GM21390 (cell line): Measurements from ENCODE around the gene TBC1D22A.
"Not testable (repeated sequence)": the region's sequence is repeated elsewhere in the genome, so short reads cannot be mapped to it uniquely, and the experiment has no call there.

Experiments
- ATAC-seq: cut with Tn5 transposase; IDR thresholded peaks from one replicate; pipeline ENCODE4 v1.9.1; 2021; ENCODE audit not compliant: unreplicated experiment

Gene TBC1D22A

GRCh38 chr22:47157486-47158270 lies 395.2 kb downstream of the TBC1D22A start:
- no peak for ATAC-seq

GRCh38 chr22:47158457-47158856 lies 396.0 kb downstream of the TBC1D22A start:
- ATAC-seq: no peak

GRCh38 chr22:47159592-47159991 lies 397.1 kb downstream of the TBC1D22A start:
- no peak for ATAC-seq

DNA sequence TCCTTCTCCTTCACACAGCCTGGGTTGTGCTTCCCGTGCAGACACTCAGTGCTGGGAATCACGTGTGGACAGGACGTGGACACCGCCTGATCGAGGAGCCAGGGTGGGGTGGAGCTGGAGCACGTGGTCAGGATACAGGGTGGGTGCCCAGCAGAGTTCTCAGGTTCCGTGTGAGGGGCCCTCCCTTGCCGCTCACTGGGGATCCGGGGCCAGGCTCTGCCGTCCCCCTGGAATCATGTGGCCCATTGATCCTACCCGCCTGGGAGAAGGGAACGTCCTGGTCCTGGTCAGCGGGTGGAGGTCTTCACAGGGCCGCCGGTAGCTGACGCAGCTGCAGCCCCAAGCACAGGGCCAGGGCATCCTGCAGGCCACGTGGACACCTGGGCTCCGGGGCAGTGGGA lies 397.7 kb downstream of the TBC1D22A start:
- ATAC-seq: no peak

DNA sequence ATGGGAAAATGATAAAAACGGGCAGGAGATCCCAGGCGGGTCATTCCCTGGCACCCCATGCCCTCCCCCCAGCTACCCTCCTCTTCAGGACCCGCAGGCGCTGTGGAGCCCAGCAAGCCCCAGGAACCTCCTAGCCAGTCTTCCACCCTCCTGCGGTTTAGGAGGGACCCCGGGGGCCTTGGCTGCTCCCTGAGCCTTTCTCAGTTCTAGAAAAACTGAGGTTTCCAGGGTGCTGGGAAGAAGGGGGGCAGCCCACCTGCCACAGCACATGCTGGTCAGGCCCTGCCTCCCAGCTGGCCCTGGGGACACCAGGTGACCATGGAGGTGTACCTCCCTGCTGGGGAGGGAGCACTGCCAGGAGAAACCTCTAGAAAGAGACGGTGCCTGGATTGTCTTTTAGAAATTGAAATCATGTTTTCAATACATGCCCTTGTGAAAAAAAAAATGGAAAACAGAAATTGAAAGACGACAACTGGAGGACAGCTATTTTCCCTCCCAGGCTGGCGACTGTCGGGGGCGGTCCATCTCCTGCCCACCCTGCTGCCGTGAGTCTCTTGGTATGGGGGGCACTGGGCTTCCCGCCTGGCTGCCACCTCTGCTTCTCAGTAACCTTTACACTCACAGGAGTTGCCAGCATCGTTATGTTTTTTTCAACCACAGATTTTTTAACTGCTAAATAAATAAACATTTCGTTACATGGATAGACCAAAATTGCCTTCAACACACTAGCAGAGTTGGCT lies 398.5 kb downstream of the TBC1D22A start:
- no peak for ATAC-seq

- no peak for ATAC-seq
Observed at GRCh38 chr22:47161631-47162030, 399.2 kb downstream of the TBC1D22A start.

- ATAC-seq: no peak
Observed at GRCh38 chr22:47162865-47163264, 400.4 kb downstream of the TBC1D22A start.

DNA sequence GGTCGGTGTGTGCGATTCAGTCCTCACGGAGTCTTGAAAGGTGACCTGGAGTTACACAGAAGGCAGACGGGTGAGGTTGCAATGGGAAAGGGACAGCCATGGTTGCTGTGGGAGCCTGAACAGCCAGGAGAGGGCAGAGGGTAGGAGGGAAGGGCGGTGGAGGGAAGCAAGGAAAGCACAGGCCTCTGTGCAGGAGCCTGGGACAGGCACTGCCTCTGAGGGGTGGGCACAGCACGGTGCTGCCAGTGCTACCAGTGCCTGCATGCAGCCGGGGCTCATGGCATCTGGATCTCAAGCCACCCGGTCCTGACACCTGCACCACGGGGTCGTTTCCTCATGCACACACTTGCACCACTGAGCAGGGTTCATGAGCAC lies 401.0 kb downstream of the TBC1D22A start:
- no peak for ATAC-seq

DNA sequence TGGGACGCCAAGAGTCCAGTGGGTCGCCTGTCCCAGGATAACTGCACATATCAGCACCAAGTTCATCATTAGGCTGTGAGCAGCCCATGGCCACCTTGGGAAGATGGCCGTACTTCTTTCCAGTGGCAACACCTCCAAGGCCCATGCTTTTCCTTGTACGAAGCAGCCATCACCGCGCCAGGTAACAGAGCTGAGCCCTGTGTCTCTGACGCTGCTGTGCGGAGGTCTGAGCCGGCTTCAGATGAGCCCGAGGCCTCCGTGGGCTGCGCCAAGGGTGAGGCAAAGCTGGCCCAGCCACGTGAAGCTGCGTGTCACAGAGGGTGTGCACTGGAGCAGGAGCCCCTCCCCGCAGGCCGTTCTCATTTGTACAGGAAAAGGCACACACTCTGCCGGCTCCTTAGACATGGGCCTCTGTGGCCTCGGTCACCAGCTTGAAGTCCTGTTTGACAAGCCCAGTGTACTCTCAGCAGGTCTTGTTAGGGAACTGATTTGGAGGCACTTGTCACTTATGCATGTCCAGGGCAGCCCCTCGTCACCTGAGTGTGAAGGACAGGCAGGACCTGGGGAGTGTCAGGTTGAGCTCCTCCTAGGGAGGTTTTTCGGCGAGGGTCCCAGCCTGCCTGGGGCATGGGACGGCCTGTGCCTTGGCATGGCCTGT lies 401.5 kb downstream of the TBC1D22A start:
- no peak for ATAC-seq

- no peak for ATAC-seq
Observed at GRCh38 chr22:47164514-47165337, 402.3 kb downstream of the TBC1D22A start.

DNA sequence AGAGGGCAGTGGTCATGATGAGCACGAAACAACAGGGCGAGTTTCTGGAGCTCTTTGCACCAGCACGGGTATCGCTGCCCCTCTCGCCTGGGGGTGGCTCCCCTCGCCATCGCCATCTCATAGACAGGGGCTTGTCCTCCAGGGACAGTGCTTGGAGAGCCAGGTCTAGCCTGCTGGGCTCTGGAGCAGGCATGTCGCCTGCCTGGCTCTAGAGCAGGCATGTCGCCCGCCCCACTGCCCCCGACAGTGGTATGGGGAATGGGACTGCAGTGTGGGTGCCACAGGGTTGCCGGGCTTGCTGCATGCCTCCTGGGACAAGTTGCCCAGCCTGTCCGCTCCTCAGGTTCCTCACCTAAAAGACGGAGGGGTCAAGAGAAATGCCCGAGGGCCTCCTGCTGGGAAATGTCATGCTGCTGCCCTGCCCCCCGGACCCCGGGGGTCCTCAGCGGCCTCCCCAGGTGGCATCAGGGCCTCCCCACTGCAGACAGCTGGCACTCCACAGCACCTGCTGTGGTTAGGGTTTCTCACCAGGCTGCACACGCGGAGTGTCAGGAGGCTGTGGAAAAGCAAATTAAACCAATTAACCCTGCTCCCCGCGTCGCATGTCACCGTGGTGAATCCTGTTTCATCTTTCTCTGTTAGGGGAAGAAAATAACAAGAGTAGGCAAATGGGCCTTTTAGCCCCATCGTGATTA lies 403.0 kb downstream of the TBC1D22A start:
- ATAC-seq: no peak

DNA sequence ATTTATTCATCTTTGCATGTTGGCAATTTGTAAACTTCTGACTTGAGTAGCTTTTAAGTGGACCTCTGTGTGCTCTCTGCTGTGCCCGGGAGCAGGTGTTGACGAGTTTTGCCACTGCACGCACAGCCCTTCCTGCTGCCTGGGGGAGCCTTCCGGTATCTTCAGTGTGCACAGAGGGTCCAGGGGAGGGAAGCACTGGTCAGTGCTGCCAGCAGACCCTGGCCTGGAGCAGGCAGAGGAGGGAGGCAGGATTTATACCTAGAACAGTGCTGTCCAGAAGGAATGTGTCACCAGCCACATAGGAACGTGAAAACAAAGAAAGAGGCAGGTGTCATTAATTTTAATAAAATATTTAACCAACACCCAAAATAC lies 403.6 kb downstream of the TBC1D22A start:
- ATAC-seq: no peak

- ATAC-seq: no peak
Observed at GRCh38 chr22:47166446-47167016, 404.1 kb downstream of the TBC1D22A start.

- ATAC-seq: no peak
Observed at GRCh38 chr22:47167056-47167455, 404.6 kb downstream of the TBC1D22A start.

DNA sequence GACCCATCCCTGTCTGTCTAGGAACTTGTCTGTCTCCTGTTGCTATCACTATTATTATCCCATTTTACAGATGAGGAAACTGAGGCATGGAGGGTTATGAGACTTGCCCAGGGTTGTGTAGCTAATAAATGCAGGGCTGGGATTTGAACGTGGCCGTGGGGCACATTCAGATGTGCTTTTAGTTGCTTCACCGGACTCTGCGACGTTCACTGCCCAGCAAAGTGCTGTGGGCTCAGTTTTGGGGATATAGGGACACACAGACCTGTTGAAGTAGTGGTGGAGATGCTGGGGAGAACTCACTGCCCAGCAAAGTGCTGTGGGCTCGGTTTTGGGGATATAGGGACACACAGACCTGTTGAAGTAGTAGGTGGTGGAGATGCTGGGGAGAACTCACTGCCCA lies 405.5 kb downstream of the TBC1D22A start:
- ATAC-seq: not testable (repeated sequence)

DNA sequence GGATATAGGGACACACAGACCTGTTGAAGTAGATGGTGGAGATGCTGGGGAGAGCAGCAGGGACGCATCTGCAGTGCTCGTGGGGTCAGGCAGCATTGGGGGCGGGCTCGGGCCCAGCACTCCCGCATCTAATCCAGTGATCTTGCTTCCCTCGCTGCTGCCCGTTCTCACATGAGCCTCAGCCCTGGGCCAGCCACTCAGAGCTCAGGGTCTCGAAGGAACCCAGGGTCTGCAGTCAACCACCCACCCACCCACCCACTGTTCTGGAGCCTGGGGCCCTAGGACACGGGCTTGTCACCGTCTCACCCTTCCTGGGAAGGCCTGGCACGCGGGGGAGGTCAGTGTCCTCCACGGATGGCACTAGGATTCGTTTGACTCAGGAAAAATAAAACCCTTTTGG lies 406.0 kb downstream of the TBC1D22A start:
- no peak for ATAC-seq

- ATAC-seq: no peak
Observed at GRCh38 chr22:47168900-47169800, 406.7 kb downstream of the TBC1D22A start.

GRCh38 chr22:47169801-47170140 lies 407.3 kb downstream of the TBC1D22A start:
- ATAC-seq: no peak
